ENCODE measurements around the gene BRD7. TPM values are rescaled to one million over a fixed set of nuclear protein-coding genes. Genes with fewer than 3 reads are reported as not detected.

BRD7 gene
- total and polyA plus RNA-seq, 3 donors from 2014 or later, result 79.2 to 110 (median 96.0) TPM

DNA sequence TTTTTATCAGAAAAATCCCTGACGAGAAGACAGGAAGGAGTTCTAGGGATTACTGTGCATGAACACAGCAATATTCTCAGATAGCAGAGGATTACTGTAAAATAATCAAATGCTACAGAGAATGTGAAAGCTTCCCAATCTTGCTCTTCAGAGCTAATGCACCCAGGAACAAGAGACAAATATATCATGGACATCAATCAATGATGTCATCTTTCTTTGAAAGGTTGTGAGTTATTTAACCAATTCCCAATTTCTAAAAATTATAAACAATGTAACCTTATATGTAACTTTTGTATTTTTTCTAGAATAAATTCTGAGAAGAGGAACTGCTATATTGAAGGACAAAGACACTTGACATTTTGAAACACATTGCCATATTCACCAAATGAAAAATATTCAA is 46.5 kb downstream of the BRD7 start:
- WGBS, 2 donors, result 74 to 87% methylated on average over 1 of the region's 1 CpG
- no peaks in the 10 kb centered on the region for H3K36me3 ChIP-seq (ENCODE audit: low read depth, missing control alignments)
- H3K27ac ChIP-seq, result no peak overlapping the region
- TF ChIP-seq POLR2A (IDR thresholded peaks at IDR 0.05), result no peak
- TF ChIP-seq, protein P1, sequence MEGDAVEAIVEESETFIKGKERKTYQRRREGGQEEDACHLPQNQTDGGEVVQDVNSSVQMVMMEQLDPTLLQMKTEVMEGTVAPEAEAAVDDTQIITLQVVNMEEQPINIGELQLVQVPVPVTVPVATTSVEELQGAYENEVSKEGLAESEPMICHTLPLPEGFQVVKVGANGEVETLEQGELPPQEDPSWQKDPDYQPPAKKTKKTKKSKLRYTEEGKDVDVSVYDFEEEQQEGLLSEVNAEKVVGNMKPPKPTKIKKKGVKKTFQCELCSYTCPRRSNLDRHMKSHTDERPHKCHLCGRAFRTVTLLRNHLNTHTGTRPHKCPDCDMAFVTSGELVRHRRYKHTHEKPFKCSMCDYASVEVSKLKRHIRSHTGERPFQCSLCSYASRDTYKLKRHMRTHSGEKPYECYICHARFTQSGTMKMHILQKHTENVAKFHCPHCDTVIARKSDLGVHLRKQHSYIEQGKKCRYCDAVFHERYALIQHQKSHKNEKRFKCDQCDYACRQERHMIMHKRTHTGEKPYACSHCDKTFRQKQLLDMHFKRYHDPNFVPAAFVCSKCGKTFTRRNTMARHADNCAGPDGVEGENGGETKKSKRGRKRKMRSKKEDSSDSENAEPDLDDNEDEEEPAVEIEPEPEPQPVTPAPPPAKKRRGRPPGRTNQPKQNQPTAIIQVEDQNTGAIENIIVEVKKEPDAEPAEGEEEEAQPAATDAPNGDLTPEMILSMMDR (IDR thresholded peaks at IDR 0.05), result no peak
- no peaks in the 10 kb centered on the region for H3K27me3 ChIP-seq
- intact Hi-C loops (cut with DNase I; ENCODE audit: low total_unique reads), result no loop called here
- DNase-seq, result no peak
- H3K4me3 ChIP-seq, result no peak overlapping the region
- H3K9me3 ChIP-seq, result no peaks in the 10 kb centered on the region
- no peaks in the 10 kb centered on the region for H3K4me1 ChIP-seq

DNA sequence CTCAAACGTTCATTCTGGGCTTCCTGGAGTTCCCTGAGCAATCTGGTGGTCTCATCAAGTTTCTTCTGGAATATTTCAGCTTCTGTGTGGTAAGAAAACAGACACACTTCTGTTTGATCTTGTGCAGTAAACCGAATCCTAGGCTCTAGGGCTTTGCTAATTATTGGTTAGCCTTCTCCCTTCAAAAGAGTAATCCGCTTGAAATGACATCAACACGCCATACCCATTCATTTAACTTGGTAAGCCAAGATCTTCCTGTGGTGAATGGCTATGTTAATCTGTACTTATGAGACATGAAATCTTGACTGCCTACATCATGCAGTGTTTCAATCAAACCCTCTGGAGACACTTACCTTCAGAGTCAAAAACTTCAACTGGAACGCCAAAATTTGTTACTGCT is 48.5 kb downstream of the BRD7 start:
- DNase-seq, result no peak
- WGBS, 2 donors, result 85 to 93% methylated on average over 5 of the region's 5 CpGs
- Histone ChIP-seq H3K9me3 (no peaks in the 10 kb centered on the region), H3K4me3 (no peak overlapping the region), H3K4me1 (peaks cover 3% of the 10 kb centered on the region), H3K36me3 (ENCODE audit: low read depth, missing control alignments) (no peaks in the 10 kb centered on the region), H3K27ac (no peak overlapping the region), H3K27me3 (no peaks in the 10 kb centered on the region)
- TF ChIP-seq, protein P1 (IDR thresholded peaks at IDR 0.05), result no peak
- no peak for TF ChIP-seq POLR2A (IDR thresholded peaks at IDR 0.05)
- intact Hi-C loops (cut with DNase I; ENCODE audit: low total_unique reads), result no loop called here

DNA sequence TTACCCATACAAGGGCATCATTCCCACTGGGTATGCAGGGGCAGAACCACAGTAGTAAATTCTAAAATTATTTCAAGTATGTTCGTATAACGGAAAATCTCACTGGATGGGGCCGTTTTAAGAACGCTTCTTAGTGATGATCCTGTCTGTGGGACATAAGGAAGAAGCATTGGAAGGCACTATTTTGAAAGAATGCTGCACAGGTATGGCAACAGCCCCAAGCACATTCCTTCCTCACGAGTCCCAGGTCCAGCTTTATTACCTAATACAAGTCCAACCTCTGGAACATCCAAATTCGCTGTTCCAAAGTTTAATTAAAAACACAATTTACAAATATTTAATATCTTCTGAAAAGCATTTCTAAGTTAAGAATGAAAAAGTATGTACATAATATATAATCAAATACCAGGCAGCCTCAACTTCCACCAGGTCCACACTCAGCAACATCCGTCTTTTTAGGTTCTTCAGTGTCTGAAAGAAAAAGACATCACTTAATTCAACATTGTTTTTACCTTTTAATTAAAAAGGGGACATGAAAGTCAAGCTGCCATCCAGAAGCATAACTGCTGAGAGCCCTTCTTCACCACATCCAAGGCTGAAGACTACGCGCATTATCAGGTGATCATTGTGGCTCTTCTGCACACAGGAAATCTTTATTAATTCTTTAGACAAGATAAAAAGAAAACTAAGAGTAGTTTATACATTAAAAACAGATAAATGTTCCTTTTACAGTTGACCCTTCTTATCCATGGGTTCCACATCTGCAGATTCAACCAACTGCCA is 49.8 kb downstream of the BRD7 start:
- peaks cover 13% of the 10 kb centered on the region for H3K4me1 ChIP-seq
- no peak overlapping the region for H3K27ac ChIP-seq
- no peaks in the 10 kb centered on the region for H3K9me3 ChIP-seq
- no peak for DNase-seq
- H3K36me3 ChIP-seq (ENCODE audit: low read depth, missing control alignments), result no peaks in the 10 kb centered on the region
- no peaks in the 10 kb centered on the region for H3K27me3 ChIP-seq
- no peak overlapping the region for H3K4me3 ChIP-seq
- no peak for TF ChIP-seq POLR2A (IDR thresholded peaks at IDR 0.05)
- TF ChIP-seq, protein P1 (IDR thresholded peaks at IDR 0.05), result no peak
- 89 to 95% methylated on average over 9 of the region's 9 CpGs for WGBS, 2 donors
- intact Hi-C loops (cut with DNase I; ENCODE audit: low total_unique reads), result no loop called here

DNA sequence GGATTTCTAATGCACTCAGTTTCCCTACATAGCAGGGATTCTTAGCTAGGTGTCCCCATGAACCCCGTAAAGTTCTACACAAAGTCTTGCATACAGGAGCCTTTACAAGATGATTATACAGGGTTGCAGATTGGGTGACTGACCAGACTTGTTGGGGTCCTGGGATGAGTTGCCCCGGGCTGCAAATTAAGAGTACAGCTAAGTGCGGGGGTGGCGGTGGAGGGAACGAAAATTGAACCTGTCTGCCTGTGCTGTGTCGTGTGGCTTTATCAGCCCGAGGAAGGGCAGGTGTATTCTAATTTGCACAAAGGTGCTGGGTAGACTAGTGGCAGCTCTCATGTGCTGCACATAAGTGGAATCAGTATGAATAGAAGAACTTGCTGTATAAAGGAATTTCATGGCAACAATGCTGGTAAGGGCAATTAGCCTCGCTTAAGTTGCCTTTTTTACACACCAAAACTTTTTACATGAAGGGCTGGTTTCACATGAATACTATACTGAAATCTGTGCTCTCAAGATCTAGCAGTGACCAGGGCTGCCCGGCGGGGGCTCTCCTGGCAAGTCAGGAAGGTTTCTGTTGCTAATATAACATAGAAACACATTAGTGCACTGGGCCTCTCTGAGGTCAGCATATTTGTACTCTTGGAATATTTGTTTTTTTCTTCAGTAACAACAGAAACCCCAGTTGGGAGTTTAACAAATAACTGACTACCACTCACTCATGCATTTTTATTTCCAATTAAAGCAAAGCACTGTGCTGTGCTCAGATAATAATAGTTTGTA is 51.7 kb downstream of the BRD7 start:
- H3K4me1 ChIP-seq, result peaks cover 19% of the 10 kb centered on the region
- H3K4me3 ChIP-seq, result no peak overlapping the region
- intact Hi-C loops (cut with DNase I; ENCODE audit: low total_unique reads), result no loop called here
- H3K27ac ChIP-seq, result no peak overlapping the region
- no peaks in the 10 kb centered on the region for H3K27me3 ChIP-seq
- H3K36me3 ChIP-seq (ENCODE audit: low read depth, missing control alignments), result no peaks in the 10 kb centered on the region
- WGBS, 2 donors, result 78 to 82% methylated on average over 10 of the region's 10 CpGs
- DNase-seq, result no peak
- TF ChIP-seq POLR2A (IDR thresholded peaks at IDR 0.05), result no peak
- TF ChIP-seq, protein P1 (IDR thresholded peaks at IDR 0.05), result no peak
- H3K9me3 ChIP-seq, result no peaks in the 10 kb centered on the region

Measured in testis (tissue), 3 donors.